MG63 (cell line): ENCODE results near the gene ACADVL. TPM values are rescaled to one million over a fixed set of nuclear protein-coding genes. Genes with fewer than 3 reads are reported as not detected.
"Not testable (repeated sequence)": the region's sequence is repeated elsewhere in the genome, so short reads cannot be mapped to it uniquely, and the experiment has no call there.

Source experiments
- DNase-seq: peaks from one replicate; pipeline ENCODE4 v3.0.0-alpha.2; 2020
- H3K27me3 ChIP-seq: fragments of 250-450 bp; sonication (Bioruptor Pico); 2 replicates; pipeline ENCODE4 v1.5.1; 2020; ENCODE audit warnings: mild to moderate bottlenecking, moderate library complexity
- H3K36me3 ChIP-seq: fragments of 250-450 bp; sonication (Bioruptor Pico); 2 replicates; pipeline ENCODE4 v1.5.1; 2020; ENCODE audit warnings: mild to moderate bottlenecking, moderate library complexity
- H3K4me3 ChIP-seq: fragments of 250-450 bp; sonication (Bioruptor Pico); 2 replicates; pipeline ENCODE4 v1.5.1; 2020; ENCODE audit warnings: mild to moderate bottlenecking, moderate library complexity
- H3K9me3 ChIP-seq: fragments of 250-450 bp; sonication (Bioruptor Pico); 2 replicates; pipeline ENCODE4 v1.5.1; 2020; ENCODE audit warnings: mild to moderate bottlenecking, moderate library complexity
- total RNA-seq: library from RNA; depleted of rRNA; stranded (reverse); fragments of >200 nt; shearing (Covaris generic); gene quantifications from 2 replicates; pipeline ENCODE4 v1.2.3, GENCODE V29; 2014; ENCODE audit warnings: low replicate concordance

The ACADVL gene
- total RNA-seq, 1 experiment from 2014 or later, result 427 TPM

DNA sequence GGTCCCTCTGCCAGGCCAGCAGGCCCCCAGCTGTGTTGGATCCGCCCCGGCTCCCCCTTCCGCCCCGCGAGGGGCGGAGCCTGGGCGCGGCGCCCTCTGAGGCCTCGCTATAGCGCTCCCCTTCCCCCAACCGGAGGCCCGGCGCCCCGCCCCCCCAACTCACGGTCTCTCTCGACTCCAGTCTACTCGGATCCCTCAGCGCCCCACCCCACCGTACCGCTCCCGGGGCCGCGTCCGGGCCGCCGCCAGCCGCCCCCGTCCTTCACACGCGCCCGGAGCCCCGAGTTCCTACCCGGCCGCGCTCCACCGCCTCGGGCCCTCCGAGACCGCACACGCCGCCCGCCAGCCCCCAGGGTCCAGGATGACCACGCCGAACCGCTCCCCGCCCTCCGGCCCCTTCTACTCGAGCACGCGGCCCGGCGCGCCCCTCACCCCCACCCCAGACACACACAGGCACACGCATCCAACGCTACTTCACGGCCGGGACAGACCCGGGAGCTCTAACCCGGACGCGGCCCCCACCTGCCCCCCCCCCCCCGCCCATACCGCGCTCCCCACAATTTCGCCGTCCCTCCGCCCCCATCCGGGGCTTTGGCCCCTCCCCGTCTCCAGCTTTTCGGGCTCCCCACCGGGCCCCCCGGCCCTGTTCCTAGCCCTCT is 18.2 kb downstream of the ACADVL start:
- Histone ChIP-seq H3K27me3 (no peaks in the 10 kb centered on the region), H3K9me3 (no peaks in the 10 kb centered on the region), H3K36me3 (peaks cover 41% of the 10 kb centered on the region), H3K4me3 (peak overlapping the region; percentile 79)
- peak; percentile 51 for DNase-seq

DNA sequence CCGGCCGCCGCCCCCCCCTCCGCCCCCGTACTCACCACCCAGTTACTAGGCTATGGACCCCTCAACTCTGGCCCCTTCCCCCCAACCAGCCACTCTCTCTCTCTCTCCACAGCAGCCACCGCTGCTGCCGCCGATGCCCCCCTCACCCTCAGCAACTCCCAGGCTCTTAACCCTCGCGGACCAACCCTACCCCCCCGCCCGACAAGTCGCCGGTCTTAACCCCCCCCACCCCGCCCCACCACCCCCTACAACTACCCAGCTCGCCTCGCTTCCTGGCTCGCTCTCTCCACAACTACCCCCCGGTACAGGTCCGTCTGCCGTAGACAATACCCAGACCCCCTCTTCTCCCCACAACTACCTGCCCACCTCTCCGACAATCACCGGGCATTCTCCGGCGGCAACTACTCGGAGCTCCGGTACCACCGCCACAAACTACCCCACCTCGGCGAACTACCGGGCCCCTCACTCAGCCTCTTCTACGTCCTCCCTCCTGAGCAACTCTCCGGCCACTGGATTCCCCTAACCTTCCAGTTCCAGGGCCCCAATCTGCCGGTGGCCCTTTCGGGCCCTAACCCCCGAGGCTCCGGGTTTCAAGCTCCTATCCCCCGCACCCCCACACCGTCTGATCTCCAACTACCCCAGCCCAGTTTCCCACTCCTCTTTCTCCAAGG is 18.8 kb downstream of the ACADVL start:
- H3K4me3 ChIP-seq, result peak overlapping the region; percentile 79
- DNase-seq, result peak; percentile 40
- H3K9me3 ChIP-seq, result no peaks in the 10 kb centered on the region
- no peaks in the 10 kb centered on the region for H3K27me3 ChIP-seq
- H3K36me3 ChIP-seq, result peaks cover 41% of the 10 kb centered on the region

GRCh38 chr17:7239091-7240027 is 19.6 kb downstream of the ACADVL start, which contains the start of gene PHF23:
Gene PHF23 (minus strand): TSS chr17:7239457. CDS start chr17:7239279, 178 bp downstream.
- H3K4me3 ChIP-seq, result peak within 1 kb of the TSS; percentile 79
- H3K36me3 ChIP-seq, result peaks cover 41% of the 10 kb centered on the region
- no peaks in the 10 kb centered on the region for H3K27me3 ChIP-seq
- H3K9me3 ChIP-seq, result no peaks in the 10 kb centered on the region
- DNase-seq, result peak; percentile 95

DNA sequence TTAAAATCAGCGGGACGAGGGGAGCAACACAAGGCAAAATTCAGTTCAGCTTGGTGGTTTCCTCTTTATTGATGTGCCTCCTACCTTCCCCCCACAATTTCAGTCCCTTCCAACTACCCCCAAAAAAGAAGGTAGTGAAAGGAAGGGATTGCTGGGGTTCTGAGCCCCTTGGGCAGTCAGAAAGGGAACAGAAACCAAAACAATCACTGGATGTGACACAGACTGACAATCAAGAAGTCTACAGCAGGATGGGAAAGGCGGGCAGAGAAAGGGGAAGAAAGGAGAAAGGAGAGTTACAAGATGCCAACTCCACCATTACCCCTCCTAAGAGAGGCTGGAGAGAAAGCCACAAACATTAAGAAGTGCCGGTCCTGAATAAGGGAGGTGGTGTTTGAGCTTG is 20.6 kb downstream of the ACADVL start:
- no peaks in the 10 kb centered on the region for H3K27me3 ChIP-seq
- H3K36me3 ChIP-seq, result peaks cover 32% of the 10 kb centered on the region
- H3K9me3 ChIP-seq, result no peaks in the 10 kb centered on the region
- no peak overlapping the region; the same call in 1 of the 2 replicates for H3K4me3 ChIP-seq
- DNase-seq, result no peak

DNA sequence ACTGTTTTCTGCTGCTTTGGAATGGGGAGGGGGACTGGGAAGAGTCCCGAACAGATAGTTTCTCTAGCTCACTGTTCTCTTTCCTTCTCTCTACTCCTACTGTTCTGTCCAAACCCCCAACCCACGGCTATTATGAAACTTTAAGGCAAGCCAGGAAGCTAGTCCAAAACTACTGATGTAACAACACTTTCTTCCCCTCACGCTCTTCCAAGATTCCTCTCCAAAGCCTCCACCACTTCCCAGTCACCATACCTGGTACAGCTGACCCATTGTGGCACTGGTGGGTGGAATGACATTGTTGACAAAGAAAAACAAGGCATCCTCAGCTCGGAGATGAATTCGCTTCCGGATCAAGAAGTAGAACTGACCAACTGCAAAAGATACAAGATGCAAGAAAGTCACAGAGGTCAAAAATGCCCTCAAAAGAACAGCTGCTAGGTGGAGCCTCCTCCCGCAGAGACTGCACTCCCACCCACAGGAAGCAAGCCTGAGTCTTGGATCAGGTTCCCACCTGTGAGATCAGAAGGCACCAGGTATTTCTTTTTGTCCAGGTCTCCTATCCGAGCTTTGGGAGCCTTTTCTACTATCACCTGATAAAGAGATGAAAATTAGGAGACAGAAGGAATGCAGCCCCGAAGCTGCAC is 21.5 kb downstream of the ACADVL start:
- Histone ChIP-seq H3K27me3 (no peaks in the 10 kb centered on the region), H3K4me3 (peak overlapping the region; percentile 91), H3K36me3 (peaks cover 34% of the 10 kb centered on the region), H3K9me3 (no peaks in the 10 kb centered on the region)
- no peak for DNase-seq

DNA sequence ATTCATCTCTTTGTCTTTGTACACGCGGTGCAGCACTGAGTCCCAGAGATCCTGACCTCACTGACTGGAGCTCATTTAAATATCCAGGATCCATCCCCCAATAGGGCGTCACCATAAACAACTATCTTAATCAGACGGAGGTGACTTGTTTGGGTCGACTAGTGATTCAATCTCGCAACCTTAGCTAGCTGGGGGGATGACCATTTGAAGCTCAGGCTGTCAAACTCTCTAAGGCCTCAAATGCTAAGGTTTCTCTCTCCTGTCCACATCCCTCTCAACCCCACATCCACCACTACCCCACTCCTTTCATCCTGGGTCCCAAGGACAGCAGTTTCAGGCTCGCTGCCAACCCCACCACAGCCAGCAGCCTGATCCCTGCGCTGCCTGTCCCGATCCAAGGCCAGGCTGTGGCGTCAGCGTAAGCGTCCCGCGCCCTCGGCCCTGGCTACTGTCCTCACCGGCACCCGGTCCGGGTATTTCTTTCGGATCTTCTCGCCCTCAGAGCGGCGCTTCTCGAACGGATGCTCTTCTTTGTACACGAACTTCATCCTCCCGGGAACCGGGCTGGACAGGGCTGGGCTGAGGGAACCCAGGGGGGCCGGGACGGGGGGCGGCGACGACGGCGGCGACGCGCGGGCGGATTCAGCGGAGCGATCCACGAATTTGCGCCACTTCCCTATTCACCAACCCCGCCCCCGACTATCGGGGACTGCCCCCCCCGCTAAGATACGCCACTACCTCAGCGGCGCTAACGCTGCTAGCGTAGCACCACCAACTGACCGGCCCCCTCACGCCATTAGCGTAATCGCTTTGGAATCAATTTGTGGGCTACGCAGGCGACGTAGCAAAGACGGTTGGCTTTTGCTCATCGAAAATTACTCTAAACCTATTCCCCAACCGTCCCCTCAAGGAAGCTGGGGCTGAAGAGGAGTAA is 22.3 kb downstream of the ACADVL start, which contains the start of gene GABARAP:
Gene GABARAP (minus strand): TSS at position 667 of the 934 bp plus-strand sequence. CDS start 119 bp downstream, at position 548.
- Histone ChIP-seq H3K9me3 (no peaks in the 10 kb centered on the region), H3K27me3 (no peaks in the 10 kb centered on the region), H3K4me3 (peak within 1 kb of the TSS; percentile 91), H3K36me3 (peaks cover 29% of the 10 kb centered on the region)
- DNase-seq, result peak; percentile 80

- peak overlapping the region; percentile 91 for H3K4me3 ChIP-seq
- no peaks in the 10 kb centered on the region for H3K9me3 ChIP-seq
- DNase-seq, result peak; percentile 87
- H3K36me3 ChIP-seq, result peaks cover 24% of the 10 kb centered on the region
- no peaks in the 10 kb centered on the region for H3K27me3 ChIP-seq
These were observed 23.1 kb downstream of the ACADVL start for GRCh38 chr17:7242717-7243452.

GRCh38 chr17:7243453-7243729 is 23.7 kb downstream of the ACADVL start:
- Histone ChIP-seq H3K4me3 (peak overlapping the region; percentile 91), H3K9me3 (no peaks in the 10 kb centered on the region), H3K27me3 (no peaks in the 10 kb centered on the region), H3K36me3 (peaks cover 24% of the 10 kb centered on the region)
- DNase-seq, result no peak

GRCh38 chr17:7243838-7244237 is 24.1 kb downstream of the ACADVL start:
- DNase-seq, H3K27me3 ChIP-seq, H3K4me3 ChIP-seq, H3K9me3 ChIP-seq: not testable (repeated sequence)
- H3K36me3 ChIP-seq, result peaks cover 24% of the 10 kb centered on the region

- H3K9me3 ChIP-seq, result no peaks in the 10 kb centered on the region
- H3K36me3 ChIP-seq, result peaks cover 13% of the 10 kb centered on the region
- no peaks in the 10 kb centered on the region for H3K27me3 ChIP-seq
- H3K4me3 ChIP-seq, result no peak overlapping the region
- no peak for DNase-seq
These were observed 27.0 kb downstream of the ACADVL start for GRCh38 chr17:7246779-7247178.

- no peaks in the 10 kb centered on the region for H3K9me3 ChIP-seq
- no peaks in the 10 kb centered on the region for H3K27me3 ChIP-seq
- peaks cover 13% of the 10 kb centered on the region for H3K36me3 ChIP-seq
- DNase-seq, result no peak
- no peak overlapping the region for H3K4me3 ChIP-seq
These were observed 29.1 kb downstream of the ACADVL start for GRCh38 chr17:7248796-7249195.

DNA sequence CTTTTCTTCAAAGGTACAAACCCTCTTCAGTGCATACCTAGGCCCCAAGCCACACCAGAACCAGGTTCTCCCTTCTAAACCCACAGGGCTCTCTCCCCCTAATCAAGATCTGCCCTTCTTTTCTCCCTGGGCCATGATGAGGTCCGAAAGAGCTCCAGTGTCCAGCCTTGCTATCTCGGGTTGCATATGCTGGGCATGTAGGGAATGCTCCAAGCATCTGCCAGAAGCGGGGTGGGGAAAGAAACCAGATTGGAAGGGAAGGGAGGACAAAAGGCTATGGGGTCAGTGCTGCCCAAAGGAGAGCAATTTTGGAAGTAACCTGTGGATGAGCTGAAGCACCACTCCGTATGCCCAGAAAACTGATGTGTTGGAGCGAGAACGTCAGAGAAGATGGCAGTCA is 29.5 kb downstream of the ACADVL start:
- no peak for DNase-seq

DNA sequence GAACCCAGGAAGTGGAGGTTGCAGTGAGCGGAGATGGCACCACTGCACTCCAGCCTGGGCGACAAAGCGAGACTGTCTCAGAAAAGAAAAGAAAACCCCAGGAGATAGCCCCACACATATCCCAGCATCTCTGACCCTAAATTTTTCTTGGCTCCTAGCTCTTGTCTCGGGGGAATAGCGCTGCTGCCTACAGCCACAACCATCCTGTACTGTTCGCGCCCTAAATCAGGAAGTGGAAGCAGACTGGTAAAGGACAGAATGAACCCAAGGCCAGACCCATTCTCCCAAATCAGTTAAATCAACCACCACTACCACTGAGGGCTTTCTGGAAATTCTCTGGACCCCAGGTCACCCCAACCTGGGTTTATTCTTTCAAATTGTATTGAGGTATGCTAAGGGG is 30.1 kb downstream of the ACADVL start:
- H3K9me3 ChIP-seq, result no peaks in the 10 kb centered on the region
- DNase-seq, result no peak
- no peaks in the 10 kb centered on the region for H3K27me3 ChIP-seq
- H3K36me3 ChIP-seq, result peaks cover 20% of the 10 kb centered on the region
- H3K4me3 ChIP-seq, result peak overlapping the region; percentile 90

More for the DNA sequence above, 29.5 kb downstream of the ACADVL start:
- Histone ChIP-seq H3K4me3 (no peak overlapping the region), H3K27me3 (no peaks in the 10 kb centered on the region), H3K9me3 (no peaks in the 10 kb centered on the region), H3K36me3 (peaks cover 15% of the 10 kb centered on the region)

- DNase-seq, result no peak
- peaks cover 17% of the 10 kb centered on the region for H3K36me3 ChIP-seq
- H3K9me3 ChIP-seq, result no peaks in the 10 kb centered on the region
- H3K27me3 ChIP-seq, result no peaks in the 10 kb centered on the region
- peak overlapping the region; percentile 90 for H3K4me3 ChIP-seq
These were observed 31.2 kb downstream of the ACADVL start for GRCh38 chr17:7250695-7251627.
